ENCODE measurements around the gene SPTAN1.
A peak's percentile ranks its signal among the peaks of the same experiment; 100 is the strongest.
"Not testable (repeated sequence)": the region's sequence is repeated elsewhere in the genome, so short reads cannot be mapped to it uniquely, and the experiment has no call there.

SPTAN1 gene

DNA sequence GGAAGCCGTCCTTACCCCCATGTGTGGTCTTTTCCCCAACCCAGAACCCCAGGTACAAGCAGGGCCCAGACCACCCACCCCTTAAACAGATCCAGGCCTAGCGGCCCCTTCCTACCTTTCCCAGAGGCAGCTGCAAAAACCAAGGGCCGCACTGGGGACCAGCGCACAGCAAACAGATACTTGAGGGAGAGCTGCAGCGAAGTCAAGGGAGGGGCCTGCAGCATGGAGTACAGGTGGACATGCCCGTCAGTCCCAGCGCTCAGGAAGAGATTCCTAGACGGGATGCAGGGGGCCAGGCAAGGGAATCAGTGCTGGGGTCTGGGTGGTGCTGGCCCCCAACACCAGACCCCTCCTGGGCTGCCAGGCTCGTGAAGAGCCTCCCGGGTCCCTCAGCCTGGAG, 81.7 kb downstream of the SPTAN1 start:
- DNase-seq: no peak

DNA sequence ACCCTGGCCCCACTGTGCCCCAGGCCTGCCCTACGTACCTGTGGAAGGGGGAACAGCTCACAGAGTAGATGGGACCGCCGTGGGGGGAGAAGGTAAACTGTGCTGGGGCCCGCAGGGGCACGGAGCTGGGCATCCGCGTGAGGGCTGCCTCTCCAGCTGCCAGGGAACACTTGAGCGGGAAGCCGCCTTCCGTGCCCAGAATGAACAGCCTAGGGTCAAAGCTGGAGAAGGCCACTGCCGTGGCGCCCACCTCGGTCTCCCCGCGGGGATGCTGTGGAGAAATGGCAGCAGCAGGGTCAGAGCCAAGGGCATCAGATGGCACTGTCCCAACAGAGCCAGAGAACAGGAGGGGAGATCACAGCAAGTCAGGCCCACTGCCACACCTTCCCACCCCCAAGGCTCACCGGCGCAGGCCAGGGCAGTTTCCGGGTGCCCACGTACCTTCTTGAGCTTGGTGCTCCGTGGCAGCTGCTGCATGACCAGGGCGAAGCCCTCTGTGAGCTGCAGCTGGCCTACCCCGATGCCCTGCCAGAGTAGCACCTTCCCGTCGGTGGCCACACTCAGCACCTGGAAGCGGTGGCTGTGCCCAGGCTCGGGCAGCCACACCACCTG, 82.4 kb downstream of the SPTAN1 start:
- no peak for DNase-seq

GRCh38 chr9:128635266-128636023, 83.1 kb downstream of the SPTAN1 start:
- DNase-seq: no peak

DNA sequence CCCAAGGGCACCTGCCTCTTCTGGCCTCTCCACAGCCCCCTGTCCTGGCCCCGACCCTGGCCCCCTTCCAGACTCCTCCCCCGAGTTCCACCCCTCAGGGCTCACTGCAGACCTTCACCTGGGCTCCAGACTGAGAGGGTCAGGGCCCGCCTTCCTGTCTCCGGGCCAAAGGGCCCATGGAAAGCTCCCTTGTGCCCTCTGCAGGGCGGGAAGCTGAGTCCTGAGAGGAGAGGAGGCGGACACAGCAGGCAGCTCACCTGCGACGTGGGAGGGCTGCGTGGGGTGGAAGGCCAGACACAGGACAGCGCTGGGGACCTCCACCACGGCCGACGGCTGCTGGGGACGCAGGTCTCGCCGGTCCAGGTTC, 83.6 kb downstream of the SPTAN1 start:
- DNase-seq: no peak

DNA sequence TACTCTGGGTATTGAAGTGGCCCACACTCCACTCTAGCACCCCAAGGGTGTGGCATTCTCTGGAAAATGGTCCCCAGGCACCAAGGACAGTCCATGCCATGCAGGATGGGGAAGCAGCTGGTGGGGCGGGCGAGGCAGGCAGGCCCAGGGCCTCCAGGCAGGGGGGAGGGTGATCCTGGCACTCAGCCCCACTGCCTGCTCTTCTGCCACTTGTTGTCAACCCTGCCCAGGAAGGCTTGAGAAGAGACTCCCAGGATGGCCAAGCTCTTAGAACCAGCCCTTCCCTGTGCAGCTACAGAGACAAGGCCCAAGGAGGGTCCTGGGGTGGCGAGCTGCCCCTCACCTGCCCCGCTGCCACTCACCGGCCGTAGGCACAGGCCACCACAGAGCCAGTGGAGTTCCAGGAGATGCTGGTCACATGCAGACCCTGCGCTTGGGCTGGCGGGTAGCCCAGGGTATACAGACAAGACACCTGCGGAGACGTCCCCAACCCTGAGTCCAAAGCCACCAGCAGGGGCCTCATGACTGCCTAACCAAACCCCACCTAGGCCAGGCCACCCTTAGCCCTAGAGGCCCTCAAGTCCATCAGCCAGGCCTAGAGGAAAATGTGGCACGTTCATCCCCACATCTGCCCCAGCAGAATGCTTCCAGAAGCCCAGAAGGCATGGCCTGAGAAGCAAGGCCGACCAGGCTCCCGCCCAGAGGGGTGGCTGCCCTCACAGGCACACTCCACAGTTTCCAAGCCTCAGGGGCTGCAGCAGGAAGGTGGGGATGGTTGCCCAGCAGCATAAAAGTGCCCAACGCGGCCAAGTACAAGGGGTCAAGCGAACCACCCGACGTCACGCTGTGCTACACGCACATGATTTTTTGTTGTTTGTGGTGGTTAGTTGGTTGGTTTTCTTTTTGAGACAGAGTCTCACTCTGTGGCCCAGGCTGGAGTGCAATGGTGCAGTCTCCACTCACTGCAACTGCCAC, 84.5 kb downstream of the SPTAN1 start:
- no peak for DNase-seq

GRCh38 chr9:128637656-128638055, 85.3 kb downstream of the SPTAN1 start:
- no peak for DNase-seq

DNA sequence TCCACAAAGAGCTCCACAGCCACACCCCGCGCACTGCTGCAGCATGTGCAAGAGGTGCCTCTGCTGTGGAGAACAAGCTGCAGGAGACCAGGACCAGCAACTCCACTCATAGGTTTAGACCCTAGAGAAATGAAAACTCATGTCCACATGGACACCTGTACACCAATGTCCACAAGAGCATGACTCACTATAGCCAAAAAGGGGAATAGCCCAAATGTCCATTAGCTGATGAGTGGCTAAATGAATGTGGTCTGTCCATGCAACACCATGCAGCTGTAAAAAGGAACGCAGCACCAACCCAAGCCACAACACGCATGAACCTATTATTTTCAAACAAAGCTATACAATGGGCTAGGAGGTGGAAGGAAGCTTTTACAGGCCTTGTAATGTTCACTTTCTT, 86.2 kb downstream of the SPTAN1 start:
- DNase-seq: no peak

DNA sequence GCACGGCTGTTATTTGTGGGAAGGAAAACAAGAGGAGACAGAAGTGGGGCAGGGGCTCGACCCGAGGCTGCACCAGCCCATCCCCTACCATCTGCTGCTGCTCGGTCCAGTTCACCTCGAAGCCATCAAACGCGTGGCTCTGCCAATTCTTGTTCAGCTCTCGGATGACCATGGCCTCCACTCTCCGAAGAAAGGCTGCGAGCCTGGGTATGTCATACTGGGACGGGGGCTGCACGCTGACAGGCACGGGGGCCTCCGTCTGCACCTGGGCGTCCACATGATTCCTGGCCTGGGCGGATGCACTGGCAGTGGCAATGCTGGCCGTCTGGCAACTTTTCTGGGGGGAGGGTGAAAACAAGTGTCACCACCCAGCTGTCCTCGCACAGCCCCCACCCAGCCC, 88.2 kb downstream of the SPTAN1 start:
- no peak for DNase-seq

DNA sequence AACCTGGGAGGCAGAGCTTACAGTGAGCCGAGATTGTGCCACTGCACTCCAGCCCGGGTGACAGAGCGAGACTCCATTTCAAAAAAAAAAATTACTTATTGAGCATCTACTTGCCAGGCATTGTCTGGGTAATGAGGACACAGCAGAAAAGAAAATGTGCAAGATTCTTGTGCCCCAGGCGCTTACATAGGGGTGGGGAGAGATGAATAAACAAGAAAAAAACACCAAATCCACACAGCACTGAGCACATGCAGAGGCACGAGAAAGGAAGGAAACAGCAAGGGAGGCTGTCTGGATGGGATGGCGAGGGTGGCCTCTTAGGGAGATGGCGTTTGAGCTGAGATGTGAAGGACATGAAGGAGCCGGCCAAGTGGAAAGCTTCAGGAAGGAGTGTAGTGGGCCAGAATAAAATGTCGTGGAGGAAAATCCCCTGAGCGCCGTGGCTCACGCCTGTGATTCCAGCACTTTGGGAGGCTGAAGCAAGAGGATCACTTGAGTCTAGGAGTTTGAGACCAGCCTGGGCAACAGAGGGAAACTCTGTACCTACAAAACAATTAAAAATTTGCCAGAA, 90.4 kb downstream of the SPTAN1 start:
- DNase-seq: no peak

DNA sequence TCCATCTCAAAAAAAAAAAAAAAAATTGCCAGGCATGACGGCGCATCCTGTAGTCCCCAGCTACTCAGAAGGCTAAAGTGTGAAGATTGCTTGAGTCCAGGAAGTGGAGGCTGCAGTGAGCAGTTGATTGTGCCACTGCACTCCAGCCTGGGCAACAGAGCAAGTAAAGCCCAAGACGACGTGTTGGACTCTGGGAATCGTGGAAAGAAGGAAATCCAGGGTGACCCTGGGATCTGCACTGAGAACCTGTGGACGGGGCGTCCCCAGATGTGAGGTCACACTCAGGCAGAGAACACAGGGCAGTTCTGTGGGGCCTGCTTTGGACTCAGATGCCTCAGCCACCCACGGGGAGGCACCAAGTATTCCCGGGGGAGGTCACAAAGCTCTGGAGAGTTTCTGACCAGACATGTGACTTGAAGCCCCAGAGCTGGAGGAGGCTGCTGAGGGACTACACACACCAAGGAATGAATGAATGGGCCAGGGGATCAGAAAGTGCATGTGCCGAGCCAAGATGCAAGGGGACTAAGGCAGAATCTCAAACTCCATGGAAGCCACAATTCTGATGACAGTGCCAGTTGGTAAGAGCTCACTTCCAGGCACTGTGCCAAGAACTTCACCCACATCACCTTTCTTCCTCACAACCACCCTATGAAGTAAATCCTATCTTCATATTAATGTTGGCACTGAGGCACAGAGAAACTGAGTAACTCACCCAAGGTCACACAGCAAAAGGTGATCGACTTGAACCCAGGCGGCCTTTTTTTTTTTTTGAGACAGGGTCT, 91.3 kb downstream of the SPTAN1 start:
- no peak for DNase-seq

GRCh38 chr9:128648206-128648605, 95.8 kb downstream of the SPTAN1 start:
- peak; percentile 72 for DNase-seq

- DNase-seq: no peak
Observed at GRCh38 chr9:128651798-128652197, 99.4 kb downstream of the SPTAN1 start.

- DNase-seq: no peak
Observed at GRCh38 chr9:128653908-128654307, 101.5 kb downstream of the SPTAN1 start.

DNA sequence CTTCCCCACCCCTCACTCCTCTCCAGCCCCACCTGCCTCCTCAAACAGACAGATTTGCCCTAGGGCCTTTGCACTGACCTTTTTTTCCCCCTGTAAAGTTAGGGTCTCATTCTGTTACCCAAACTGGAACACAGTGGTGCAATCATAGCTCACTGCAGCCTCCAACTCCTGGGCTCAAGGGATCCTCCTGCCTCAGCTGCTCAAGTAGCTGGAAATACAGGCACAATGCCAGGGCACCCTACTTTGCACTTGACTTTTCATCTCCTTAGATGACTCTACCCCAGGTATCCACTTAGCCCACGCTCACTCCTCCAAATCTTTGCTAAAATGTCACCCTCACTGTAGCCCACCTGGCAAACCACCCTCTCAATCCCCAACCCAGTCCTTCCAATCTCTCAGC, 102.1 kb downstream of the SPTAN1 start:
- no peak for DNase-seq

DNA sequence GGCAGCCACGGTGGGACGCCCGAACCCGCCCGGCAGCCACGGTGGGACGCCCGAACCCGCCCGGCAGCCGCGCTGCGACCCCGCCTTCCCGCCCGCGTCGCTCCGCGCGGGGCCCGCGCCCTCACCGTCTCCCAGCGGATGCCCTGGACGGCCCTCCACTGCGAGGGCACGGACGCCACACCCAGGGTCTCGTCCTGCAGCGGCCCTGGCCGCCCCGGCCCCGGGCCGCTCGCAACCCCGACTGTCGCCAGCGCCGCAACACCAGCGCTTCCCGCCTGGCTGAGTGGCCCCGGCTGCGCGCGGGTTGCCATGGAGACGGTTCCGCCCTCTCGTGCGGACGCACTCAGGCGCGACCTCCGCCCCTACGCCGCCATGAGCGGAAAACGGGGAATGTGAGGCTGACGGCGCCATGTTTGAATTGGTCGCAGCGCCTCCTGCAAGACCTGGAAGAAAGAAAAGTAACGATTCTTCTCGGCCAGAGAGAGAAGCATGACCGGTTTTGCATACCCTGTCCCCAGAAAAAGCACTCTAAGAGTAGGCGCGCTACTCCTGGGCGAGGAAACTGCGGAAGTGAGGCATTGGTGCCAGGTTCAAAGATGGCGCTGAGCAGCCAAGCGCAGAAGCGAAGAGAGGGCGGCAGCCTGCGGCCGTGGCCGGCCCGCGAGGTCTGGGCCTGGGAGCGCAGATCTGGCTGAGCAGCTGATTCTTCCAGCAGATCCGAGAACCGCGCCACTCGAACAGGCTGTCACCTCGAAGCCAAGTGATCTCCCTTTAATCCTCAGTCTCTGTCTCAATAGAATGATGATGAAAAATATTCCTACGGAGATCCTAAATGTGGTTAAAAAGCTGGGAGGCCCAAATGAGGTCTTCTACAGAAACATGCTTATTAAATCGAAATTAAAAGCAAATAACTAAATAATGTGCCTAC, 104.3 kb downstream of the SPTAN1 start, which contains the start of gene DYNC2I2:
Gene DYNC2I2, minus strand, starts transcription at position 432 of the 928 bp plus-strand sequence. Its CDS starts 121 bp downstream, at position 311.
- peak; percentile 97 for DNase-seq

GRCh38 chr9:128657344-128657704, 104.9 kb downstream of the SPTAN1 start:
- DNase-seq: no peak

- no peak for DNase-seq
Observed at GRCh38 chr9:128657796-128658195, 105.4 kb downstream of the SPTAN1 start.

- not testable (repeated sequence) for DNase-seq
Observed at GRCh38 chr9:128666481-128666941, 114.1 kb downstream of the SPTAN1 start.

GRCh38 chr9:128669786-128670185, 117.4 kb downstream of the SPTAN1 start:
- DNase-seq: no peak

GRCh38 chr9:128675382-128675781, 123.0 kb downstream of the SPTAN1 start:
- no peak for DNase-seq

DNA sequence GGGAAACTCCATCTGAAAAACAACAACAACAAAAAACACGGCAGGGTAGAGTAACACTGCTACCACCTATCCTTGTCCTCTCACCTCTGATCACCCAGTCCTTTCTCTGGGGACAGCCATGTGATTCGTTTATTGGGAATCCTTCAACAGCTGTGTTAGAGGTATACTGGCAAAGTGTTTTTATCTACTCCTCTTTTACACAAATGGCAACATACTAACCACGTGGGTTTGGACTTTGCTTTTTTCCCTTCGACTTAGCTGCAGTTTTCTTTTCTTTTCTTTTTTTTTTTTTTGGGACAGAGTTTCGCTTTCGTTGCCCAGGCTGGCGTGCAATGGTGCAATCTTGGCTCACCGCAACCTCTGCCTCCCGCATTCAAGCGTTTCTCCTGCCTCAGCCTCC, 125.4 kb downstream of the SPTAN1 start:
- no peak for DNase-seq
